Measurements from ENCODE around the gene DDX39A.
A peak's percentile ranks its signal among the peaks of the same experiment; 100 is the strongest.
"Not testable (repeated sequence)": the region's sequence is repeated elsewhere in the genome, so short reads cannot be mapped to it uniquely, and the experiment has no call there.

Gene DDX39A

GRCh38 chr19:14385492-14385891, 33.6 kb downstream of the DDX39A start:
- DNase-seq (ENCODE audit: low spot score), result no peak

- no peak for DNase-seq (ENCODE audit: low spot score)
These were observed 35.2 kb downstream of the DDX39A start for GRCh38 chr19:14383661-14384555.

GRCh38 chr19:14381689-14382474, 37.3 kb downstream of the DDX39A start:
- DNase-seq (ENCODE audit: low spot score), result no peak

GRCh38 chr19:14379294-14380065, 39.7 kb downstream of the DDX39A start:
- no peak for DNase-seq (ENCODE audit: low spot score)

GRCh38 chr19:14378890-14379289, 40.3 kb downstream of the DDX39A start:
- no peak for DNase-seq (ENCODE audit: low spot score)

- no peak for DNase-seq (ENCODE audit: low spot score)
These were observed 41.2 kb downstream of the DDX39A start for GRCh38 chr19:14377883-14378328.

GRCh38 chr19:14375582-14376291, 43.4 kb downstream of the DDX39A start:
- DNase-seq (ENCODE audit: low spot score), result peak; percentile 9

- no peak for DNase-seq (ENCODE audit: low spot score)
These were observed 44.0 kb downstream of the DDX39A start for GRCh38 chr19:14375055-14375581.

- DNase-seq (ENCODE audit: low spot score), result not testable (repeated sequence)
These were observed 44.8 kb downstream of the DDX39A start for GRCh38 chr19:14374313-14374712.

- not testable (repeated sequence) for DNase-seq (ENCODE audit: low spot score)
These were observed 46.6 kb downstream of the DDX39A start for GRCh38 chr19:14372384-14373077.

- DNase-seq (ENCODE audit: low spot score), result no peak
These were observed 47.8 kb downstream of the DDX39A start for GRCh38 chr19:14371301-14371821.

GRCh38 chr19:14370940-14371280, 48.2 kb downstream of the DDX39A start:
- DNase-seq (ENCODE audit: low spot score), result no peak

GRCh38 chr19:14370169-14370939, 48.8 kb downstream of the DDX39A start:
- no peak for DNase-seq (ENCODE audit: low spot score)

- DNase-seq (ENCODE audit: low spot score), result no peak
These were observed 49.6 kb downstream of the DDX39A start for GRCh38 chr19:14369399-14370168.

GRCh38 chr19:14368011-14368513, 51.1 kb downstream of the DDX39A start:
- no peak for DNase-seq (ENCODE audit: low spot score)

- no peak for DNase-seq (ENCODE audit: low spot score)
These were observed 52.1 kb downstream of the DDX39A start for GRCh38 chr19:14367016-14367415.

- peak; percentile 83 for DNase-seq (ENCODE audit: low spot score)
These were observed 52.6 kb downstream of the DDX39A start for GRCh38 chr19:14366529-14366928.

- not testable (repeated sequence) for DNase-seq (ENCODE audit: low spot score)
These were observed 55.1 kb downstream of the DDX39A start for GRCh38 chr19:14364098-14364443.
